ENCODE measurements around the gene NBPF1.
"Not testable (repeated sequence)": the region's sequence is repeated elsewhere in the genome, so short reads cannot be mapped to it uniquely, and the experiment has no call there.

- TF ChIP-seq ERF (CRISPR knock-in tag; IDR thresholded peaks at IDR 0.05); ZFX (CRISPR knock-in tag; IDR thresholded peaks at IDR 0.05); ZNF398 (CRISPR knock-in tag; IDR thresholded peaks at IDR 0.05); NKRF (IDR thresholded peaks at IDR 0.05; ENCODE audit: borderline replicate concordance); ZNF639 (CRISPR knock-in tag; conservative IDR thresholded peaks at IDR 0.05 in 1 of 2, IDR thresholded peaks at IDR 0.05 in 1 of 2); CTCF (IDR thresholded peaks at IDR 0.05 in 2 of 3, conservative IDR thresholded peaks at IDR 0.05 in 1 of 3; ENCODE audit: insufficient read depth in 2 of 3, low read depth in 1 of 3, low read length in 3 of 3); TAF1 (IDR thresholded peaks at IDR 0.05; ENCODE audit: control insufficient read depth, extremely low read depth, insufficient read depth, low read length, severe bottlenecking); ZNF121 (CRISPR knock-in tag; conservative IDR thresholded peaks at IDR 0.05): not testable (repeated sequence)
These were observed 26.0 kb upstream of the NBPF1 start for GRCh38 chr1:16639091-16640031.
